K562 (cell line): ENCODE measurements around the gene COQ10B. TPM values are rescaled to one million over a fixed set of nuclear protein-coding genes. Genes with fewer than 3 reads are reported as not detected.

Experiments used
- ATF7 ChIP-seq: fragments of 450-650 bp; IDR thresholded peaks from 2 replicates; pipeline ENCODE4 v1.7.1; 2014; ENCODE audit warnings: mild to moderate bottlenecking, moderate library complexity
- BACH1 ChIP-seq: fragments of 200-800 bp; sonication (Bioruptor generic); IDR thresholded peaks from 2 replicates; pipeline ENCODE4 v1.6.1; 2016; ENCODE audit warnings: missing genetic modification characterization, missing compliant biosample characterization
- BCL6 ChIP-seq: fragments of 250-450 bp; sonication (Bioruptor Pico); IDR thresholded peaks from 2 replicates; pipeline ENCODE4 v1.4.0; 2020
- ELF2 ChIP-seq: fragments of 250-450 bp; sonication (Bioruptor Pico); IDR thresholded peaks from 2 replicates; pipeline ENCODE4 v1.5.0; 2021; ENCODE audit warnings: mild to moderate bottlenecking
- EWSR1 ChIP-seq: fragments of 450-650 bp; IDR thresholded peaks from 2 replicates; pipeline ENCODE4 v1.6.1; 2018; ENCODE audit warnings: borderline replicate concordance, mild to moderate bottlenecking, low read depth, moderate library complexity; ENCODE audit not compliant: partially characterized antibody
- FOXP1 ChIP-seq: sonication (generic); formaldehyde crosslinking; IDR thresholded peaks from 2 replicates; pipeline ENCODE4 v1.8.0; 2022; ENCODE audit warnings: mild to moderate bottlenecking, missing genetic modification reagents
- HDGF ChIP-seq: fragments of 450-650 bp; IDR thresholded peaks from 2 replicates; pipeline ENCODE4 v1.6.1; 2016
- HNRNPLL ChIP-seq: fragments of 200-400 bp; formaldehyde crosslinking; IDR thresholded peaks from 2 replicates; pipeline ENCODE4 v1.6.1; 2017; ENCODE audit warnings: low read length, low read depth, mild to moderate bottlenecking; ENCODE audit not compliant: poor library complexity, severe bottlenecking
- KDM1A ChIP-seq, 2 experiments: fragments of 450-650 bp; IDR thresholded peaks; 2 replicates each; pipeline ENCODE4 v1.6.1; 2016; ENCODE audit warnings: mild to moderate bottlenecking in 2 of 2
- MCM2 ChIP-seq: fragments of 450-650 bp; IDR thresholded peaks from 2 replicates; pipeline ENCODE4 v1.6.1; 2017; ENCODE audit warnings: low read depth, mild to moderate bottlenecking
- MTA2 ChIP-seq: fragments of 450-650 bp; IDR thresholded peaks from 2 replicates; pipeline ENCODE4 v1.6.1; 2016; ENCODE audit warnings: low read depth
- PRPF4 ChIP-seq: fragments of 200-400 bp; formaldehyde crosslinking; IDR thresholded peaks from one replicate; pipeline ENCODE4 v1.6.1; 2017; ENCODE audit warnings: low read length, low read depth, mild to moderate bottlenecking; ENCODE audit not compliant: insufficient read depth, poor library complexity, severe bottlenecking
- SNIP1 ChIP-seq: fragments of 450-650 bp; IDR thresholded peaks from 2 replicates; pipeline ENCODE4 v1.7.1; 2017; ENCODE audit warnings: low read depth, mild to moderate bottlenecking
- ZNF589 ChIP-seq: fragments of 200-800 bp; sonication (Bioruptor generic); IDR thresholded peaks from 2 replicates; pipeline ENCODE4 v1.6.1; 2016; ENCODE audit warnings: low read depth, missing genetic modification characterization, missing compliant biosample characterization
- ZNF76 ChIP-seq: fragments of 250-450 bp; sonication (Bioruptor Pico); IDR thresholded peaks from 2 replicates; pipeline ENCODE4 v1.4.0; 2020; ENCODE audit warnings: mild to moderate bottlenecking, moderate library complexity, borderline replicate concordance
- polyA plus RNA-seq, 8 experiments: library from polyadenylated mRNA; depleted of rRNA in 4 of 8; stranded (reverse) in 5 of 8; unstranded in 3 of 8; fragments of >200 nt; fragmentation: Nextera tagmentation in 2 of 8; fragmentation: Illumina TruSeq in 1 of 8; extraction: Ambion mirVana in 2 of 8; extraction: Trizol in 1 of 8; gene quantifications; 2 replicates each; pipeline versions ENCODE4 v1.2.1 to v1.2.3, GENCODE V29; 2011 to 2014; ENCODE audit warnings: inconsistent platforms in 1 of 8, missing spikeins in 1 of 8
- total RNA-seq, 7 experiments: library from RNA; depleted of rRNA in 6 of 7; stranded (reverse); fragments of >200 nt in 6 of 7; fragmentation: Illumina TruSeq in 2 of 7; extraction: Trizol in 2 of 7; gene quantifications; 2 replicates each; pipeline versions ENCODE4 v1.2.1 to v1.2.3, GENCODE V29; 2011 to 2021; ENCODE audit warnings: low replicate concordance in 1 of 7
- TF ChIP-seq, protein P1 (sequence below): fragments of 450-650 bp; formaldehyde crosslinking; IDR thresholded peaks from 2 replicates; pipeline ENCODE4 v1.4.0; 2020; ENCODE audit warnings: mild to moderate bottlenecking, moderate library complexity

Gene COQ10B
- total and polyA plus RNA-seq, 9 of the 15 experiments (the other 6 are each of a cell fraction or from before 2014, with no cell fraction given) = 3.1 to 13.1 (median 7.7) TPM

DNA sequence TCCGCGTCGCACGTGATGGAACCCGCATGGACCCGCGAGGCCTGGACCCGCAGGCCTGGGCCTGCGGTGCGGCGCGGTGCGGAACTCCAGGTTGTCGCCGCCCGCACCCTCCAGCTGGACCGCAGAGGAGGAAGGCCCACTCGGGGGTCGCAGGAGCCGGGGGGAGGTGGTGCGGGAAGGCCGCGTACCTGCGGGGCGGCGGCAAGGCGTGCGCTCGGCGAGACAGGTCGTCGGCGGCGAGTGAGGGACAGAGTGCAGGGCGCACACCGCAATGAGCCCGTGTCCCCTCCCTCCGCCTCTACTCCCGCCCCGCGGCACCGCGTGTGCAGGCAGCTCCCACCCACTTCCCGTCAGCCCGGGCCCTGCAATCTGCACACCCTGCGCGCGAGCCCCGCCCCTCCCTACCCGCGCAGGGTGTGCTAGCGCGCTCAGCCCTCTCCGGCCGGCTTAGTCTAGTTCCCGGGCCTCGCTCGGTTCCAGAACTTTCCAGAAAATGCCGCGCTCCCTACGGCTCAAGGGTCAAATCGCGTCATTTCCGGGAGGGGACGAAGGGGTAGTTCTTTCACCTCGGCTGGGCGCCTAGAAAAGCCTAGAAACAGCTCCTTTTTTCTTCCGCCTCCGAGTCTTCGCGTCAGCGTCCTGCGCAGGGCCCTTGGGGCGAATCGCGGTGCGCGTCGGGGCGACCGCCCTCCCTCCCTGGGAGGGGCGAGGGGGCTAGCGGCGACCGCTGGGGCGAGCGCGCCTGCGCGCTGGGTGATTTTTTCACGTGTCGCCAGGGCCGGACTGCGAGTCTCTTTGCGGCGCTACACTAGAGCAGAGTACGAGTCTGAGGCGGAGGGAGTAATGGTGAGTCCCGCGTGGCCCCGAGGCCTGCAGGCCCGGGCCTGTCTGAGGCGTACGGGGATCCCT lies 46.5 kb downstream of the COQ10B start, which contains the start of the genes HSPD1 and HSPE1 (continued):
- TF ChIP-seq BACH1 (tag) (no peak), MTA2 (no peak), BCL6 (no peak), ELF2 (CRISPR knock-in tag) (peak; percentile 78; the same call in 1 of the 2 replicates), FOXP1 (CRISPR knock-in tag) (peak; percentile 19; the same call in 1 of the 2 replicates), ATF7 (peak; percentile 91), MCM2 (no peak), EWSR1 (no peak), PRPF4 (peak; percentile 84), SNIP1 (no peak), HNRNPLL (peak; percentile 75), ZNF76 (CRISPR knock-in tag) (no peak), ZNF589 (CRISPR knock-in tag) (no peak), HDGF (no peak), KDM1A (IDR thresholded peaks at IDR 0.05) (peak in 1 of 2 experiments; percentile 85; a peak in 2 of 4 replicates)
- TF ChIP-seq, protein P1, sequence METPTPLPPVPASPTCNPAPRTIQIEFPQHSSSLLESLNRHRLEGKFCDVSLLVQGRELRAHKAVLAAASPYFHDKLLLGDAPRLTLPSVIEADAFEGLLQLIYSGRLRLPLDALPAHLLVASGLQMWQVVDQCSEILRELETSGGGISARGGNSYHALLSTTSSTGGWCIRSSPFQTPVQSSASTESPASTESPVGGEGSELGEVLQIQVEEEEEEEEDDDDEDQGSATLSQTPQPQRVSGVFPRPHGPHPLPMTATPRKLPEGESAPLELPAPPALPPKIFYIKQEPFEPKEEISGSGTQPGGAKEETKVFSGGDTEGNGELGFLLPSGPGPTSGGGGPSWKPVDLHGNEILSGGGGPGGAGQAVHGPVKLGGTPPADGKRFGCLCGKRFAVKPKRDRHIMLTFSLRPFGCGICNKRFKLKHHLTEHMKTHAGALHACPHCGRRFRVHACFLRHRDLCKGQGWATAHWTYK = no peak
